ENCODE data around the gene MRM3. TPM values are rescaled to one million over a fixed set of nuclear protein-coding genes. Genes with fewer than 3 reads are reported as not detected.

The MRM3 gene
- total and polyA plus RNA-seq, 2 of the 4 experiments (the other 2 are of a cell fraction) = 9.0 to 15.2 TPM

DNA sequence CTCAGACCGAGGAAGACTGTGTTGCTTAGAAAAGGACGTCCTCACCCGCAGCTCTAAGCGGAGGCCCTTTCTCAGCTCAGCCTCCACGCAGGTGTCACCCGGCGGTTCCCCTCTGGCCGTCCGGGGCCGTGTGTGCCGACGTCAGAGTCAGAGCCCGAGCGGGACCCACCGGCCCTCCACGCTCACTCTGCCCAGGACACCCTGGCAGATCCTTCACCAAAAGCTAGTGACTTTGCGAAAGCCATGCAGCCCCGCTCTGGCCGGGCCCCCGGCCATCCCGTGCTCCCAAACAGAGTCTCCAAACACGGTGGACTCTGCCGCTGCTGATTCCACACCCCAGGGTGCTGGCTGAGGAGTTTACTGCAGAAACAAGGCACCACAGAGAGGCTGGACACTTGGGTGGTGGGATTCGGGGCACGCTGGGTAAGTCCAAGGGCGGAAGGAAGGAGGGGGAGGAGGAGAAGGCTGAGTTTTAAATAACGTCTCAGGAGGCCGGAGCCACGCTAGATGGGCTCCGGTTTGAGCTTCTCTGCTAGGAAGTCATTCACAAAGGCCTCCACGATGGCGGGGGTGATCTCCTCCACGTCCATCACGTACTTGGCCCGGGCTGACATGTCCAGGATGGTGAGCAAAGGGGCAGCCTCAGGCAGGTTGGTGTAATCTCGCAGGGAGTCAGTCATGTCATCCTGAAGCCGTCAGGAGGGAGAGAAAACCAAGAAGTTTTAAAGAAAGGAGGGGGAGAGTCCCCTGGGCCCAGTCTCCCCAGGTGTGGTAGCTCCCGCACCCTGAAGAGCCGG is 18.5 kb downstream of the MRM3 start:
- Histone ChIP-seq H4K8ac (ENCODE audit: low read depth in 2 of 2, low read length in 2 of 2) (no peak overlapping the region), H3K36me3 (ENCODE audit: control insufficient read depth, insufficient read depth, low read length) (peaks cover 69% of the 10 kb centered on the region), H3K18ac (ENCODE audit: low read depth, low read length) (no peak overlapping the region), H2BK120ac (ENCODE audit: low read depth, low read length) (no peak overlapping the region), H3K27ac (ENCODE audit: insufficient read depth, low read length) (no peak overlapping the region), H2AK9ac (replicated peaks; ENCODE audit: low read depth, low read length, poor library complexity) (no peak overlapping the region), H2BK15ac (ENCODE audit: low read depth, low read length) (no peak overlapping the region), H2AFZ (replicated peaks; ENCODE audit: low read length, poor library complexity) (no peak overlapping the region), H3K23ac (ENCODE audit: low read depth, low read length) (no peak overlapping the region), H3K4me2 (ENCODE audit: low read depth, low read length) (no peak overlapping the region), H3K14ac (replicated peaks; ENCODE audit: low read depth, low read length) (no peak overlapping the region), H4K91ac (ENCODE audit: insufficient read depth, low read depth, low read length) (no peak overlapping the region), H3K79me1 (ENCODE audit: low read depth in 1 of 2, low read length in 2 of 2) (no peaks in the 10 kb centered on the region; a peak in 1 of 4 replicates), H3K27me3 (ENCODE audit: control insufficient read depth, insufficient read depth, low read length) (no peaks in the 10 kb centered on the region), H3K9me3 (ENCODE audit: control insufficient read depth, insufficient read depth, low read length) (no peaks in the 10 kb centered on the region), H2BK20ac (ENCODE audit: low read depth, low read length) (no peak overlapping the region), H2AK5ac (ENCODE audit: low read depth, low read length) (no peak overlapping the region), H4K20me1 (ENCODE audit: insufficient read depth, low read length) (peaks cover 21% of the 10 kb centered on the region), H2BK5ac (ENCODE audit: low read depth, low read length, poor library complexity, severe bottlenecking) (no peak overlapping the region), H4K5ac (ENCODE audit: low read depth, low read length) (no peak overlapping the region), H3K4me1 (ENCODE audit: control insufficient read depth, insufficient read depth, low read length) (no peaks in the 10 kb centered on the region), H3K9ac (ENCODE audit: low read depth, low read length) (no peak overlapping the region), H3K4ac (ENCODE audit: low read depth, low read length) (no peak overlapping the region), H3K9me1 (ENCODE audit: insufficient read depth, low read length) (peaks cover 2% of the 10 kb centered on the region; the same call in 1 of the 2 replicates), H3K56ac (ENCODE audit: extremely low read depth, insufficient read depth, low read length) (no peak overlapping the region), H3K4me3 (ENCODE audit: insufficient read depth, low read depth, low read length) (no peak overlapping the region)
- ATAC-seq (ENCODE audit: low read depth) (no peak), DNase-seq (no peak)
- ChIA-PET POLR2A (ENCODE audit: unreplicated experiment) (no interaction called here), CTCF (no interaction called here)
- intact Hi-C loops (cut with micrococcal nuclease) = no loop called here
- no peak for TF ChIP-seq CEBPB (IDR thresholded peaks at IDR 0.05; ENCODE audit: low read depth, low read length)
- TF ChIP-seq POLR2A (IDR thresholded peaks at IDR 0.05; ENCODE audit: low read depth, low read length) = no peak
- no peak for TF ChIP-seq RFX5 (IDR thresholded peaks at IDR 0.05; ENCODE audit: low read depth, low read length)
- no peak for TF ChIP-seq RCOR1 (IDR thresholded peaks at IDR 0.05; ENCODE audit: insufficient replicate concordance, low read length)
- no TSS peak for BruUV-seq (replicated peaks)
- in situ Hi-C loops (cut with MboI; ENCODE audit: low sequenced_read_pairs) = no loop called here
- 97% methylated on average over 18 of the region's 39 CpGs; no CpG with 5 or more reads in 1 of the 2 experiments for WGBS, 2 experiments (ENCODE audit: extremely low coverage in 2 of 2, insufficient read length in 1 of 2)
- dilution Hi-C loops (cut with HindIII; ENCODE audit: low sequenced_read_pairs, unreplicated experiment) = no loop called here

Data from IMR-90 (cell line).